LNCaP clone FGC (cell line): Measurements from ENCODE around the gene HTR2B.

ENCODE experiments used
- DNase-seq: peaks from one replicate; pipeline ENCODE4 v3.0.0-alpha.2; 2011; ENCODE audit warnings: low read depth
- H3K4me3 ChIP-seq: 2 replicates; pipeline ENCODE4 v1.5.1; 2011; ENCODE audit warnings: mild to moderate bottlenecking, low read depth, low read length, control low read depth
- CTCF ChIP-seq: IDR thresholded peaks from 2 replicates; pipeline ENCODE4 v1.5.1; 2012; ENCODE audit warnings: mild to moderate bottlenecking; ENCODE audit not compliant: control insufficient read depth, insufficient read depth; ENCODE audit errors: extremely low read depth

Gene HTR2B

DNA sequence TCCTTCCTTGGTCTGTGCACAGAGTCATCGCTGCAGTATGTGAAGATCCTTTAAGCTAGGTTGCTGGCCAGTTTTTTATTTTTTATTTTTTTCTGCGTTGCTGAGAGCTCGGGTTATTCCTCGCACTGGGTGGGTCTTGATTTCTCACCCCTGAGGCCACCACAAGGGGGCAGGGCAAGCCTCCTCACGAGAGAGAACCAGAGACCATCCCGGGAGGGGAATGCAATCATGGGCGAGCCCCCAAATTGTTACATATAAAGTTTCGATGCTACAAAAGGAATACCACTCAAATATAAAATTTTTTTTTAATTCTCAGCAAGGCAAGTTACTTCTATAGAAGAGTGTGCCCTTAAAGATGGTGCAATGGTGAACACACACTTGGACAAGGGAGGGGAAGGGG lies 24.9 kb downstream of the HTR2B start:
- no peak for DNase-seq
- TF ChIP-seq CTCF, result no peak
- H3K4me3 ChIP-seq, result no peak overlapping the region

DNA sequence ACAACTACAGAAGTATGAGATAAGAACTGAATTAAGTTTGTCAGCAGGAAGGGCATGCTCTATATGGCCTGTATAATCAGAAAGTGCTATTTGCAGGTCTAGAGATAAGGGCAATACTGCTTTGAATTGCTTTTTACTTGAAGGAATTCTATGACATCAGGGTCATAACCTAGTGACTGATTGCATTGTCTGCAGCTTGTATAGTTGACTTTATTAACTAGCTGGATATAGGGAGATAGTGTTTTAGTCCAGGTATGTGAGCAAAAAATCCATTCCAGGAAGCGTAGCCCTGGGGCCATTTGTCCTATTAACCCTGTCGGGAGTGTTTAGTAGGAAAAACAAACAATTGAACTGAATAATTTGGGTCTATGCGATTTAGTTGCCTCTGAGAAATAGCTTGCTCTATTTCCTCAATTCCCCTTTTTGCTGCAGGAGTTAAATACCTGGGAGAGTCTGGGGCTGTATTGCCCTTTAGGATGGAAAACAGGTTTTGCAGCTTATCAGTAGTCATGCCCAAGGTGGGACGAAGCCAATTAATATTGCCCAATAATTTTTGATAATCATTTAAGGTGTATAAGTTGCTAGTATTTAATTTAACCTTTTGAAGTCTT lies 30.0 kb downstream of the HTR2B start:
- TF ChIP-seq CTCF, result no peak
- DNase-seq, result no peak
- no peak overlapping the region for H3K4me3 ChIP-seq

- H3K4me3 ChIP-seq, result no peak overlapping the region
- no peak for DNase-seq
- TF ChIP-seq CTCF, result no peak
Observed at GRCh38 chr2:231093933-231094332, 30.9 kb downstream of the HTR2B start.

GRCh38 chr2:231088754-231089153 lies 36.1 kb downstream of the HTR2B start:
- H3K4me3 ChIP-seq, result no peak overlapping the region
- no peak for TF ChIP-seq CTCF
- no peak for DNase-seq

DNA sequence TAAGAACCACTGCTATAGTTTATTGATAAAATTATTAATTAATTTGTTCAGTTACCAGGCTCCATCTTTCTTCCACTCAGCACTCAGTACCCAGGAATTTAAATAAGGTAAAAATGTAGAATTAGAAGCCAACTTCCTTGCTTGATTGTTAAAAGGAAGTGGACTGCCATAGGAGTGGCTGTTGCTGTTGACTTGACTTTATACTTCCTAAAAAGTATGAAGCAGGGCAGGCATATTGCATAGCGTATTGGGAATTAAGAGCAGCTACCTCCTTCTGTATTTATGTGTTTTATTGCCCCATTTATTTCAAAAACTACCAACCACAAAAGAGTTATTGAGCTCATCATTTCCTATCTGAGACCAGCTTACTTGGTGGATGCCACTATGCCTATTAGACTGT lies 40.3 kb downstream of the HTR2B start:
- no peak for DNase-seq
- no peak for TF ChIP-seq CTCF
- H3K4me3 ChIP-seq, result no peak overlapping the region

GRCh38 chr2:231069379-231070054 lies 55.3 kb downstream of the HTR2B start:
- no peak overlapping the region for H3K4me3 ChIP-seq
- TF ChIP-seq CTCF, result no peak
- DNase-seq, result no peak
